Osteoblast (primary cell): ENCODE results near the gene ADAMTS9. TPM values are rescaled to one million over a fixed set of nuclear protein-coding genes. Genes with fewer than 3 reads are reported as not detected.
"Not testable (repeated sequence)": the region's sequence is repeated elsewhere in the genome, so short reads cannot be mapped to it uniquely, and the experiment has no call there.

Experiments used
- DNase-seq: peaks from one replicate; pipeline ENCODE4 v3.0.0; 2011; ENCODE audit warnings: low spot score, mixed read lengths; ENCODE audit not compliant: insufficient read length; ENCODE audit errors: missing footprints
- H2AFZ ChIP-seq: 2 replicates; pipeline ENCODE4 v1.6.0; 2011; ENCODE audit warnings: mild to moderate bottlenecking, low read length
- H3K27ac ChIP-seq: 2 replicates; pipeline ENCODE4 v1.5.1; 2011; ENCODE audit warnings: mild to moderate bottlenecking, low read depth, low read length, moderate library complexity
- H3K27me3 ChIP-seq: 2 replicates; pipeline ENCODE4 v1.6.0; 2012; ENCODE audit warnings: mild to moderate bottlenecking, control low read depth, inconsistent platforms, low read length, moderate library complexity; ENCODE audit not compliant: insufficient read depth
- H3K36me3 ChIP-seq: 2 replicates; pipeline ENCODE4 v1.5.1; 2011; ENCODE audit warnings: mild to moderate bottlenecking, low read length, control low read depth, moderate library complexity; ENCODE audit not compliant: insufficient read depth
- H3K4me1 ChIP-seq: 2 replicates; pipeline ENCODE4 v1.5.1; 2011; ENCODE audit warnings: mild to moderate bottlenecking, low read length, control low read depth, moderate library complexity; ENCODE audit not compliant: insufficient read depth
- H3K4me2 ChIP-seq: 2 replicates; pipeline ENCODE4 v1.6.0; 2011; ENCODE audit warnings: mild to moderate bottlenecking, low read length; ENCODE audit not compliant: insufficient read depth
- H3K4me3 ChIP-seq: fragments of 200-600 bp; sonication (generic); 3 replicates; pipeline ENCODE4 v1.5.1; 2012; ENCODE audit warnings: mild to moderate bottlenecking, low read length, inconsistent platforms; ENCODE audit not compliant: insufficient read depth
- H3K79me2 ChIP-seq: 2 replicates; pipeline ENCODE4 v1.6.0; 2012; ENCODE audit warnings: mild to moderate bottlenecking, low read length, control low read depth, inconsistent platforms; ENCODE audit not compliant: insufficient read depth
- H3K9me3 ChIP-seq: 2 replicates; pipeline ENCODE4 v1.5.1; 2011; ENCODE audit warnings: low read depth, low read length, control low read depth
- H4K20me1 ChIP-seq: 2 replicates; pipeline ENCODE4 v1.6.0; 2012; ENCODE audit warnings: mild to moderate bottlenecking, low read length, control low read depth; ENCODE audit not compliant: insufficient read depth
- CTCF ChIP-seq: IDR thresholded peaks from 2 replicates; pipeline ENCODE4 v1.5.1; 2011; ENCODE audit warnings: mild to moderate bottlenecking, low read depth, low read length, moderate library complexity; ENCODE audit errors: extremely low read depth
- total RNA-seq: library from RNA; depleted of rRNA; stranded (reverse); fragments of >200 nt; gene quantifications from 2 replicates; pipeline ENCODE4 v1.2.3, GENCODE V29; 2012

ADAMTS9 gene
- total RNA-seq, 1 donor = 4.0 TPM

- no peak overlapping the region for H3K27ac ChIP-seq
- no peaks in the 10 kb centered on the region for H3K4me1 ChIP-seq
- H3K4me2 ChIP-seq = no peak overlapping the region
- no peaks in the 10 kb centered on the region for H4K20me1 ChIP-seq
- H3K27me3 ChIP-seq = no peaks in the 10 kb centered on the region
- TF ChIP-seq CTCF = no peak
- no peak overlapping the region for H2AFZ ChIP-seq
- H3K79me2 ChIP-seq = no peaks in the 10 kb centered on the region
- H3K9me3 ChIP-seq = no peaks in the 10 kb centered on the region
- H3K4me3 ChIP-seq = no peak overlapping the region
- H3K36me3 ChIP-seq = no peaks in the 10 kb centered on the region
- no peak for DNase-seq
These were observed 137.9 kb downstream of the ADAMTS9 start for GRCh38 chr3:64549869-64550268.

DNA sequence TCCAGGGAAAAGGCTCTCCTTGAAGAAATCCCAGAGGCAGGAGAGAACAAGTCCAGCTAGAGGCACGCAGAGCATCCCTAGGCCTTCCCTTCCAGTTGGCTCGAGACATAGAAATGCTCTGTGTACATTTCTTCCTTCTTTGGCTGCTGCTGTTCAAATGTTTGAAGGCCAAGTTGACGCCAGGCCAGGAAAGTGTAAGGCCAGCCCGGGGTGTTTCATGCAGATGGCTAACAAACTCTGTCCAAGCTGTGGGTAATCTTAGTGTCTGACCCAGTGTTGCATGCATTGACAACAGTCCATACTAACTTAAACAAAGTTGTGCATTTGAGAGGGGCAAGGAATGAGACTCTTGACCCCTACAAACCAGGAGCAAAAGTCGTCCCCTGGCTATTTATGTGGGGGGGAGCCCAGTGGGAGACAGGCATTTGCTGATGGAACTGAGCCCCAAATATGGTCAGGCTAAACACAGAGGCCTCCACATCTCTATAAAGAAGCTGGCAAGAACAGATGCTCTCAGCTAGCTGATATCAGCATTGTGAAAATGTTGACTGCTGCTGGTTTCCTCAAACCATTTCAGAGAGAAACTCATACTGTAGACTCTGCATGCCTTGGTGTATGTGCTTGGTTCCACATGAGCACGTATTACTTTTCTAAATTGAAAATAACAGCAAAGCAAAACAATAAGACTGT, 139.5 kb downstream of the ADAMTS9 start:
- TF ChIP-seq CTCF = no peak
- H3K9me3 ChIP-seq = no peaks in the 10 kb centered on the region
- no peaks in the 10 kb centered on the region for H4K20me1 ChIP-seq
- H3K4me1 ChIP-seq = no peaks in the 10 kb centered on the region
- no peak for DNase-seq
- H3K36me3 ChIP-seq = no peaks in the 10 kb centered on the region
- H3K4me3 ChIP-seq = no peak overlapping the region
- H3K4me2 ChIP-seq = no peak overlapping the region
- no peaks in the 10 kb centered on the region for H3K27me3 ChIP-seq
- no peaks in the 10 kb centered on the region for H3K79me2 ChIP-seq
- H3K27ac ChIP-seq = no peak overlapping the region
- no peak overlapping the region for H2AFZ ChIP-seq

DNA sequence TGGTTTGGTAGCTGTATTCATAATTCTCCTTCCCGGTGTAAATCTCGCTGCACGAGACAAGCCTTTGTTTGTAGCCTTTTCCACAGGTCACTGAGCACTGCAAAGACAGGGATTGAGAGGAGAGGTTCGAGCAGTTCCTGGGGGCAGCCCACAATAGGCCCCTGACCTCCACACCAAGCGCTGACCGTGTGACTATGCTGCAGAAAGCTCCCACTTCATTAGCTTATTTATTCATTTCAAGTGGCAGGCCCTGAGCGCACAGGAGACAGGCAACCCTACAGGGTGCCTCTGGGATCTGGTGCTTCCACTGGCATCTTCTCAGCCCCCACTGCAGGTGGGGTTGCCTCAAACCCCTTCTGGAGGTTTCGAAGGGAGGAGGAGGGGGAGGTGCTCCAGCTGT, 140.9 kb downstream of the ADAMTS9 start:
- Histone ChIP-seq H3K79me2 (no peaks in the 10 kb centered on the region), H3K4me3 (no peak overlapping the region)

DNA sequence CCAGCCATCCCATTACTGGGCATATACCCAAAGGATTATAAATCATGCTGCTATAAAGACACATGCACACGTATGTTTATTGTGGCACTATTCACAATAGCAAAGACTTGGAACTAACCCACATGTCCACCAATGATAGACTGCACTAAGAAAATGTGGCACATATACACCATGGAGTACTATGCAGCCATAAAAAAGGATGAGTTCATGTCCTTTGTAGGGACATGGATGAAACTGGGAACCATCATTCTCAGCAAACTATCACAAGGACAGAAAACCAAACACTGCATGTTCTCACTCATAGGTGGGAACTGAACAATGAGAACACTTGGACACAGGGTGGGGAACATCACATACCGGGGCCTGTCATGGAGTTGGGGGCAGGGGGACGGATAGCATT, 142.6 kb downstream of the ADAMTS9 start:
- not testable (repeated sequence) for H3K27me3 ChIP-seq, H3K4me3 ChIP-seq, H3K4me2 ChIP-seq, H3K36me3 ChIP-seq, H3K27ac ChIP-seq, H4K20me1 ChIP-seq, H3K4me1 ChIP-seq, H2AFZ ChIP-seq, DNase-seq, H3K79me2 ChIP-seq, H3K9me3 ChIP-seq

More for the DNA sequence above, 140.9 kb downstream of the ADAMTS9 start:
- H3K4me1 ChIP-seq = no peaks in the 10 kb centered on the region
- no peak overlapping the region for H2AFZ ChIP-seq
- no peaks in the 10 kb centered on the region for H3K27me3 ChIP-seq
- TF ChIP-seq CTCF = no peak
- no peaks in the 10 kb centered on the region for H4K20me1 ChIP-seq
- H3K27ac ChIP-seq = no peak overlapping the region
- H3K9me3 ChIP-seq = no peaks in the 10 kb centered on the region
- no peak overlapping the region for H3K4me2 ChIP-seq
- H3K36me3 ChIP-seq = no peaks in the 10 kb centered on the region
- DNase-seq = no peak
